Activated T-cell treated with anti-CD3 and anti-CD28 coated beads, Interleukin-2, amount 50 U/mL, for 24 hours (primary cell): ENCODE data around the gene FIP1L1.
A peak's percentile ranks its signal among the peaks of the same experiment; 100 is the strongest.
"Not testable (repeated sequence)": the region's sequence is repeated elsewhere in the genome, so short reads cannot be mapped to it uniquely, and the experiment has no call there.

Source experiments
- DNase-seq: peaks from one replicate; pipeline ENCODE4 v3.0.0-alpha.2; 2020
- H3K27ac Mint-ChIP-seq: 2 replicates; pipeline ENCODE4 v1.8.0; 2020; ENCODE audit warnings: mild to moderate bottlenecking, mixed read lengths
- H3K27me3 Mint-ChIP-seq: 2 replicates; pipeline ENCODE4 v1.8.0; 2020; ENCODE audit warnings: mixed read lengths
- H3K36me3 Mint-ChIP-seq: 2 replicates; pipeline ENCODE4 v1.8.0; 2020; ENCODE audit warnings: low read depth, mixed read lengths
- H3K4me1 Mint-ChIP-seq: 2 replicates; pipeline ENCODE4 v1.8.0; 2020; ENCODE audit warnings: low read depth, mixed read lengths
- H3K4me3 Mint-ChIP-seq: 2 replicates; pipeline ENCODE4 v1.8.0; 2020; ENCODE audit warnings: mild to moderate bottlenecking, moderate library complexity, mixed read lengths
- H3K9me3 Mint-ChIP-seq: 2 replicates; pipeline ENCODE4 v1.8.0; 2020; ENCODE audit warnings: mixed read lengths

FIP1L1 gene

GRCh38 chr4:53431052-53431451 lies 53.6 kb downstream of the FIP1L1 start:
- Mint-ChIP-seq H3K4me1 (peaks cover 33% of the 10 kb centered on the region), H3K36me3 (peaks cover 85% of the 10 kb centered on the region), H3K9me3 (no peaks in the 10 kb centered on the region), H3K4me3 (no peak overlapping the region), H3K27me3 (no peaks in the 10 kb centered on the region), H3K27ac (no peak overlapping the region)
- DNase-seq, result no peak

- Mint-ChIP-seq H3K27ac (peak overlapping the region; percentile 59), H3K9me3 (no peaks in the 10 kb centered on the region), H3K4me1 (peaks cover 38% of the 10 kb centered on the region), H3K27me3 (no peaks in the 10 kb centered on the region), H3K4me3 (no peak overlapping the region), H3K36me3 (peaks cover 83% of the 10 kb centered on the region)
- DNase-seq, result no peak
Measured at GRCh38 chr4:53432528-53433424, 55.3 kb downstream of the FIP1L1 start.

- Mint-ChIP-seq H3K36me3 (peaks cover 84% of the 10 kb centered on the region), H3K27ac (peak overlapping the region; percentile 57)
Measured at GRCh38 chr4:53436251-53436650, 58.8 kb downstream of the FIP1L1 start.

GRCh38 chr4:53441564-53441963 lies 64.1 kb downstream of the FIP1L1 start:
- no peak overlapping the region for H3K4me3 Mint-ChIP-seq
- H3K27ac Mint-ChIP-seq, result no peak overlapping the region
- no peaks in the 10 kb centered on the region for H3K9me3 Mint-ChIP-seq
- no peak for DNase-seq
- H3K36me3 Mint-ChIP-seq, result peaks cover 87% of the 10 kb centered on the region
- peaks cover 23% of the 10 kb centered on the region for H3K4me1 Mint-ChIP-seq
- no peaks in the 10 kb centered on the region for H3K27me3 Mint-ChIP-seq

More at GRCh38 chr4:53436251-53436650, 58.8 kb downstream of the FIP1L1 start:
- peaks cover 41% of the 10 kb centered on the region for H3K4me1 Mint-ChIP-seq
- no peak for DNase-seq
- H3K4me3 Mint-ChIP-seq, result no peak overlapping the region
- H3K9me3 Mint-ChIP-seq, result no peaks in the 10 kb centered on the region
- H3K27me3 Mint-ChIP-seq, result no peaks in the 10 kb centered on the region

GRCh38 chr4:53444954-53445353 lies 67.5 kb downstream of the FIP1L1 start:
- Mint-ChIP-seq H3K4me3 (no peak overlapping the region), H3K4me1 (peaks cover 14% of the 10 kb centered on the region), H3K27ac (peak overlapping the region; percentile 0), H3K36me3 (peaks cover 92% of the 10 kb centered on the region), H3K27me3 (no peaks in the 10 kb centered on the region), H3K9me3 (no peaks in the 10 kb centered on the region)
- no peak for DNase-seq

GRCh38 chr4:53450773-53451172 lies 73.3 kb downstream of the FIP1L1 start:
- H3K4me3 Mint-ChIP-seq, result no peak overlapping the region
- no peaks in the 10 kb centered on the region for H3K9me3 Mint-ChIP-seq
- no peaks in the 10 kb centered on the region for H3K27me3 Mint-ChIP-seq
- peaks cover 12% of the 10 kb centered on the region for H3K4me1 Mint-ChIP-seq
- peaks cover 95% of the 10 kb centered on the region for H3K36me3 Mint-ChIP-seq
- no peak for DNase-seq
- peak overlapping the region; percentile 35 for H3K27ac Mint-ChIP-seq

GRCh38 chr4:53453385-53453784 lies 75.9 kb downstream of the FIP1L1 start:
- H3K4me3 Mint-ChIP-seq, result no peak overlapping the region
- H3K9me3 Mint-ChIP-seq, result no peaks in the 10 kb centered on the region
- no peak overlapping the region for H3K27ac Mint-ChIP-seq
- peaks cover 94% of the 10 kb centered on the region for H3K36me3 Mint-ChIP-seq
- no peak for DNase-seq
- H3K4me1 Mint-ChIP-seq, result peaks cover 11% of the 10 kb centered on the region
- H3K27me3 Mint-ChIP-seq, result no peaks in the 10 kb centered on the region

- DNase-seq, result no peak
- Mint-ChIP-seq H3K36me3 (peaks cover 96% of the 10 kb centered on the region), H3K27me3 (no peaks in the 10 kb centered on the region), H3K4me3 (no peak overlapping the region), H3K9me3 (no peaks in the 10 kb centered on the region), H3K27ac (no peak overlapping the region), H3K4me1 (peaks cover 3% of the 10 kb centered on the region)
Measured at GRCh38 chr4:53455766-53456165, 78.3 kb downstream of the FIP1L1 start.

- no peaks in the 10 kb centered on the region for H3K27me3 Mint-ChIP-seq
- no peak overlapping the region for H3K4me3 Mint-ChIP-seq
- H3K27ac Mint-ChIP-seq, result no peak overlapping the region
- peaks cover under 1% of the 10 kb centered on the region for H3K4me1 Mint-ChIP-seq
- no peak for DNase-seq
- no peaks in the 10 kb centered on the region for H3K9me3 Mint-ChIP-seq
- peaks cover 96% of the 10 kb centered on the region for H3K36me3 Mint-ChIP-seq
Measured at GRCh38 chr4:53456178-53456577, 78.7 kb downstream of the FIP1L1 start.

GRCh38 chr4:53459548-53459947 lies 82.1 kb downstream of the FIP1L1 start:
- peaks cover 87% of the 10 kb centered on the region for H3K36me3 Mint-ChIP-seq
- no peak overlapping the region for H3K27ac Mint-ChIP-seq
- no peak for DNase-seq
- no peaks in the 10 kb centered on the region for H3K9me3 Mint-ChIP-seq
- no peaks in the 10 kb centered on the region for H3K4me1 Mint-ChIP-seq
- H3K4me3 Mint-ChIP-seq, result no peak overlapping the region
- H3K27me3 Mint-ChIP-seq, result no peaks in the 10 kb centered on the region

- H3K4me1 Mint-ChIP-seq, result no peaks in the 10 kb centered on the region
- no peak for DNase-seq
- H3K36me3 Mint-ChIP-seq, result peaks cover 70% of the 10 kb centered on the region
- no peak overlapping the region for H3K4me3 Mint-ChIP-seq
- H3K9me3 Mint-ChIP-seq, result peaks cover under 1% of the 10 kb centered on the region
- H3K27ac Mint-ChIP-seq, result no peak overlapping the region
- no peaks in the 10 kb centered on the region for H3K27me3 Mint-ChIP-seq
Measured at GRCh38 chr4:53461244-53461643, 83.8 kb downstream of the FIP1L1 start.

GRCh38 chr4:53463340-53463739 lies 85.9 kb downstream of the FIP1L1 start:
- no peaks in the 10 kb centered on the region for H3K4me1 Mint-ChIP-seq
- no peaks in the 10 kb centered on the region for H3K27me3 Mint-ChIP-seq
- H3K9me3 Mint-ChIP-seq, result peaks cover 14% of the 10 kb centered on the region
- H3K27ac Mint-ChIP-seq, result no peak overlapping the region
- H3K4me3 Mint-ChIP-seq, result no peak overlapping the region
- peaks cover 51% of the 10 kb centered on the region for H3K36me3 Mint-ChIP-seq
- DNase-seq, result no peak

- peaks cover 21% of the 10 kb centered on the region for H3K9me3 Mint-ChIP-seq
- DNase-seq, result no peak
Measured at GRCh38 chr4:53465281-53465680, 87.8 kb downstream of the FIP1L1 start.

GRCh38 chr4:53465891-53466290 lies 88.5 kb downstream of the FIP1L1 start:
- Mint-ChIP-seq H3K4me3 (no peak overlapping the region), H3K27ac (no peak overlapping the region), H3K27me3 (no peaks in the 10 kb centered on the region), H3K9me3 (peaks cover 21% of the 10 kb centered on the region), H3K36me3 (peaks cover 26% of the 10 kb centered on the region), H3K4me1 (no peaks in the 10 kb centered on the region)
- DNase-seq, result no peak

More at GRCh38 chr4:53465281-53465680, 87.8 kb downstream of the FIP1L1 start:
- peaks cover 33% of the 10 kb centered on the region for H3K36me3 Mint-ChIP-seq
- no peak overlapping the region for H3K4me3 Mint-ChIP-seq
- H3K27ac Mint-ChIP-seq, result no peak overlapping the region
- no peaks in the 10 kb centered on the region for H3K4me1 Mint-ChIP-seq
- no peaks in the 10 kb centered on the region for H3K27me3 Mint-ChIP-seq

- H3K27me3 Mint-ChIP-seq, H3K4me3 Mint-ChIP-seq, H3K4me1 Mint-ChIP-seq, DNase-seq, H3K27ac Mint-ChIP-seq: not testable (repeated sequence)
- Mint-ChIP-seq H3K36me3 (peaks cover 20% of the 10 kb centered on the region), H3K9me3 (peaks cover 21% of the 10 kb centered on the region)
Measured at GRCh38 chr4:53466576-53466975, 89.1 kb downstream of the FIP1L1 start.
